Skeletal muscle cell (primary cell): Measurements from ENCODE around the gene PI4KA.
"Not testable (repeated sequence)": the region's sequence is repeated elsewhere in the genome, so short reads cannot be mapped to it uniquely, and the experiment has no call there.

Experiments
- DNase-seq: peaks from one replicate; pipeline ENCODE4 v3.0.0-alpha.2; 2010; ENCODE audit warnings: low read depth
- H3K4me3 ChIP-seq: 2 replicates; pipeline ENCODE4 v1.5.1; 2011; ENCODE audit warnings: low read depth, mild to moderate bottlenecking, control low read depth, low read length, moderate library complexity

PI4KA gene

GRCh38 chr22:20663941-20664593 lies 194.5 kb downstream of the PI4KA start:
- DNase-seq, result no peak
- H3K4me3 ChIP-seq, result no peak overlapping the region

DNA sequence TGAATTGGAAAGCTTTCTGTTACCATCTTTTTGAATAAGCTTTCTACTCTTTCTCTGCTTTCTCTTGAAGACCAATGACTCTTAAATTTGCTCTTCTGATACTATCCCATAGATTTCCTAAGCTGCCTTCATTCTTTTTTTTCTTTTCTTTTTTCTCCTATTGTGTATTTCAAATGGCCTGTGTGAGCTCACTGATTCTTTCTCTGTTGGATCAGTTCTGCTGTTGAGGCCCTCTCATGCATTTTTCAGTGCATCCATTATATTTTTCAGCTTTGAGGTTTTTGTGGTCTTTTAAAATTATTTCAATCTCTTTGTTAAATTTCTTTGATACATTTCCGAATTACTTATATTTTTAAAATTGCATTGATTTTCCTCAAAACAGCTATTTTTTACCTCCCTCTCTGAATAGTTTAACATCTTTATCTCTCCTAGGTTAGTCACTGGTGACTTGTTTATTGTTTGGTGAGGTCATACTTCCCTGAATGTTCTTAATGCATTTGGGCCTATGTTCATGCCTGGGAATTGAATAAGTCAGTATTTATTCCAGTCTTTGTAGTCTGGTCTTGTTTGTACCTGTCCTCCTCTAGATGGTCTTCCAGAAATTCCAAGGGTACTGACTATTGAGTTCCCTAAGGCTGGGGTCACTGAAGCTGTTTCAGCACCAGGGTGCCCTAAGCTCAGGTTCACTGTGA lies 195.3 kb downstream of the PI4KA start:
- no peak overlapping the region for H3K4me3 ChIP-seq
- no peak for DNase-seq

- not testable (repeated sequence) for H3K4me3 ChIP-seq, DNase-seq
Measured at GRCh38 chr22:20662524-20663036, 196.0 kb downstream of the PI4KA start.

GRCh38 chr22:20661473-20661872 lies 197.1 kb downstream of the PI4KA start:
- DNase-seq, result no peak
- no peak overlapping the region for H3K4me3 ChIP-seq

DNA sequence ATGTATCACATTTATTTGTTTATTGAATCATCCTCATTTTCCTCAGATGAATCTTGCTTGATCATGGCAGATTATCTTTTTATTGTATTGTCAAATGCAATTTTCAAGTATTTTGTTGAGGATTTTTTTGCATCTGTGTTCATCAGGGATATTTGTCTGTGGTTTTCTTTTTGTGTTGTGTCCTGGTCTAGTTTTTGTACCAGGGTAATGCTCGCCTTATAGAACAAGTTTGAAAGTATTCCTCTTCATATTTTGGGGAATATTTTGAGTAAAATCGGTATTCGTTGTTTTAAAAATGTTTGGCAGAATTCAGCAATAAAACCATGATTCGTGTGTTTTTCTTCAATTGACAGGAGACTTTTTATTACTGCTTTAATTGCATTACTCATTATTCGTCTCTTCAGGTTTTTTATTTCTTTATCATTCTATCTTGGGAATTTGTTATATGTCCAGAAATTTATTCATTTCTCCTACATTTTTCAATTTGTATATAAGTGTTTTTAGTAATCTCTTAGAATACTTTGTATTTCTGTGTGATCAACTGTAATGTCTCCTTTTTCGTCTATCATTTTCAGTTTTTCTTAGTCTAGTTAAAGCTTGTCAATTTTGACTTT lies 198.1 kb downstream of the PI4KA start:
- H3K4me3 ChIP-seq, result no peak overlapping the region
- no peak for DNase-seq

DNA sequence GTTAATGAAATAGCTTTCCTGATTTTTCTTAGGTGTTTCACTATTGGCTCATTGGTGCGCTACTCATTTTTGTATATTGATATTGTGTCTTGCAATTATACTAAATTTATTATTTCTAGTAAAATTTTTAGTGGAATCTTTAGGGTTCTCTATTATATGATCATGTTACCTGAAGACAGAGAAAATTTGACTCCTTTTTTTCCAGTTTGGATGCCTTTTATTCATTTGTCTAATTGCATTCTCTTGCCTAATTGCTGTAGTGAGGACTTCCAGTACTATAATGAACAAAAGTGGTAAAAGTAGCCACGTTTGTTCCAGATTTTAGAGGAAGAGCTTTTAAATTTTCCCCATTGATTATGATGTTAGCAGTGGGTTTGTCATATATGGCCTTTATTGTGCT lies 198.7 kb downstream of the PI4KA start:
- no peak overlapping the region for H3K4me3 ChIP-seq
- DNase-seq, result no peak

DNA sequence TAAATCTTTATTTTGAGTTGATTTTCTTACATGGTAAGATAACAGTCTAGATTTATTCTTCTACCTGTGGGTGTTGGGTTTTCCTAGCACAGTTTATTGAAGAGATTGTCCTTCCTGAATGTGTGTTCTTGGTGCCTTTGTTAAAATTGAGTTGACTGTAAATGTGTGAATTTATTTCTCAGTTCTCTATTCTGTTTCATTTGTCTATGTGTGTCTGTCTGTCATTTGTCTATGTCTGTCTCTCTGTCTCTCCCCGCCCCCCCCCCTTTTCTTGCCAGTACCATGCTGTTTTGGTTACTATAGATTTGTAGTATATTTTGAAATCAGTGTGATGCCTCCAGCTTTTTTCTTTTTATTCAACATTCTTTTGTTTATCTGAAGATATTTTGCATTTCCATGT lies 199.4 kb downstream of the PI4KA start:
- no peak for DNase-seq
- no peak overlapping the region for H3K4me3 ChIP-seq

GRCh38 chr22:20658433-20659222 lies 200.0 kb downstream of the PI4KA start:
- H3K4me3 ChIP-seq, result no peak overlapping the region
- no peak for DNase-seq

- no peak overlapping the region for H3K4me3 ChIP-seq
- no peak for DNase-seq
Measured at GRCh38 chr22:20657963-20658362, 200.6 kb downstream of the PI4KA start.
